IMR-90 (cell line): ENCODE results near the gene PRDM10. TPM values are rescaled to one million over a fixed set of nuclear protein-coding genes. Genes with fewer than 3 reads are reported as not detected.

ENCODE experiments used
- ATAC-seq: fragments of 200-7000 bp; cut with Tn5 transposase; 2 replicates; pipeline ENCODE4 v1.9.1; 2020; ENCODE audit warnings: low read depth, mild to moderate bottlenecking, moderate library complexity
- BruUV-seq: library from RNA; stranded (reverse); fragments of 400-500 nt; replicated peaks from 2 replicates; lab custom pipeline; 2021; lab: Mats Ljungman, UMichigan
- CTCF ChIA-PET: fragments of 300-600 bp; formaldehyde crosslinking; extraction: SDS; loops from one replicate; lab custom pipeline; 2021; ENCODE audit warnings: antibody characterized with exemption; lab: Yijun Ruan, JAX
- POLR2A ChIA-PET: fragments of 300-600 bp; sonication (Branson Sonifier 250); formaldehyde crosslinking; loops from one replicate; lab custom pipeline; 2022; ENCODE audit warnings: antibody characterized with exemption; ENCODE audit not compliant: unreplicated experiment; lab: Charles Lee
- DNase-seq: peaks from one replicate; pipeline ENCODE4 v3.0.0; 2013
- H2AFZ ChIP-seq: replicated peaks from 2 replicates; pipeline ENCODE3; 2013; ENCODE audit warnings: low read length, mild to moderate bottlenecking; ENCODE audit not compliant: poor library complexity
- H2AK5ac ChIP-seq: 2 replicates; pipeline ENCODE4 v1.6.1; 2013; ENCODE audit warnings: low read depth, low read length, inconsistent platforms
- H2AK9ac ChIP-seq: replicated peaks from 2 replicates; pipeline ENCODE3; 2013; ENCODE audit warnings: mild to moderate bottlenecking, low read depth, low read length, moderate library complexity; ENCODE audit not compliant: poor library complexity
- H2BK120ac ChIP-seq: 2 replicates; pipeline ENCODE4 v1.6.1; 2013; ENCODE audit warnings: low read depth, low read length, inconsistent platforms
- H2BK15ac ChIP-seq: 3 replicates; pipeline ENCODE4 v1.6.1; 2013; ENCODE audit warnings: low read depth, low read length, inconsistent platforms
- H2BK20ac ChIP-seq: 2 replicates; pipeline ENCODE4 v1.6.1; 2013; ENCODE audit warnings: low read depth, mild to moderate bottlenecking, inconsistent platforms, low read length, moderate library complexity
- H2BK5ac ChIP-seq: 2 replicates; pipeline ENCODE4 v1.6.1; 2013; ENCODE audit warnings: mild to moderate bottlenecking, low read depth, low read length, inconsistent platforms; ENCODE audit not compliant: poor library complexity, severe bottlenecking
- H3K14ac ChIP-seq: replicated peaks from 2 replicates; pipeline ENCODE4 v1.6.1; 2013; ENCODE audit warnings: low read depth, low read length, inconsistent platforms
- H3K18ac ChIP-seq: 2 replicates; pipeline ENCODE4 v1.6.1; 2013; ENCODE audit warnings: low read depth, low read length, control low read depth
- H3K23ac ChIP-seq: 2 replicates; pipeline ENCODE4 v1.6.1; 2013; ENCODE audit warnings: low read depth, low read length, inconsistent platforms
- H3K27ac ChIP-seq: 2 replicates; pipeline ENCODE4 v1.5.1; 2013; ENCODE audit warnings: mild to moderate bottlenecking, control low read depth, low read length; ENCODE audit not compliant: insufficient read depth
- H3K27me3 ChIP-seq: 2 replicates; pipeline ENCODE4 v1.6.1; 2013; ENCODE audit warnings: low read length; ENCODE audit not compliant: control insufficient read depth, insufficient read depth
- H3K36me3 ChIP-seq: 2 replicates; pipeline ENCODE4 v1.6.1; 2013; ENCODE audit warnings: low read length, mixed read lengths; ENCODE audit not compliant: control insufficient read depth, insufficient read depth
- H3K4ac ChIP-seq: 2 replicates; pipeline ENCODE4 v1.6.1; 2013; ENCODE audit warnings: low read depth, low read length, inconsistent platforms
- H3K4me1 ChIP-seq: 2 replicates; pipeline ENCODE4 v1.6.1; 2013; ENCODE audit warnings: low read length, mixed read lengths; ENCODE audit not compliant: control insufficient read depth, insufficient read depth
- H3K4me2 ChIP-seq: 2 replicates; pipeline ENCODE4 v1.6.1; 2013; ENCODE audit warnings: low read depth, mild to moderate bottlenecking, control low read depth, low read length, moderate library complexity
- H3K4me3 ChIP-seq: 2 replicates; pipeline ENCODE4 v1.5.1; 2013; ENCODE audit warnings: low read depth, mild to moderate bottlenecking, control low read depth, low read length, moderate library complexity; ENCODE audit not compliant: insufficient read depth
- H3K56ac ChIP-seq: 2 replicates; pipeline ENCODE4 v1.6.1; 2013; ENCODE audit warnings: low read length, inconsistent platforms; ENCODE audit not compliant: insufficient read depth; ENCODE audit errors: extremely low read depth
- H3K79me1 ChIP-seq, 2 experiments: 2 replicates each; pipeline ENCODE4 v1.6.1; 2013; ENCODE audit warnings: low read length in 2 of 2, inconsistent platforms in 1 of 2, low read depth in 1 of 2
- H3K9ac ChIP-seq: 2 replicates; pipeline ENCODE4 v1.6.1; 2013; ENCODE audit warnings: low read depth, low read length, control low read depth
- H3K9me1 ChIP-seq: 2 replicates; pipeline ENCODE4 v1.6.1; 2013; ENCODE audit warnings: low read length, inconsistent platforms; ENCODE audit not compliant: insufficient read depth
- H3K9me3 ChIP-seq: 2 replicates; pipeline ENCODE4 v1.6.1; 2013; ENCODE audit warnings: low read length; ENCODE audit not compliant: control insufficient read depth, insufficient read depth
- H4K20me1 ChIP-seq: 2 replicates; pipeline ENCODE4 v1.6.1; 2013; ENCODE audit warnings: low read length, inconsistent platforms; ENCODE audit not compliant: insufficient read depth
- H4K5ac ChIP-seq: 2 replicates; pipeline ENCODE4 v1.6.1; 2013; ENCODE audit warnings: mild to moderate bottlenecking, low read depth, low read length, control low read depth
- H4K8ac ChIP-seq, 2 experiments: 2 replicates each; pipeline ENCODE4 v1.6.1; 2013; ENCODE audit warnings: low read depth in 2 of 2, low read length in 2 of 2, control low read depth in 1 of 2, inconsistent platforms in 1 of 2
- H4K91ac ChIP-seq: 2 replicates; pipeline ENCODE4 v1.6.1; 2013; ENCODE audit warnings: low read depth, low read length, inconsistent platforms; ENCODE audit not compliant: insufficient read depth
- BHLHE40 ChIP-seq: fragments of 150-350 bp; IDR thresholded peaks from 2 replicates; pipeline ENCODE4 v1.6.1; 2016; ENCODE audit warnings: mild to moderate bottlenecking, low read depth, low read length
- CEBPB ChIP-seq: IDR thresholded peaks from 2 replicates; pipeline ENCODE4 v1.6.1; 2012; ENCODE audit warnings: low read depth, low read length, improper control_type of control experiment
- CHD1 ChIP-seq: IDR thresholded peaks from 2 replicates; pipeline ENCODE4 v1.6.1; 2012; ENCODE audit warnings: low read depth, low read length, improper control_type of control experiment
- CTCF ChIP-seq: conservative IDR thresholded peaks from 2 replicates; pipeline ENCODE4 v1.5.1; 2012; ENCODE audit warnings: mild to moderate bottlenecking, low read depth, low read length, improper control_type of control experiment
- ELK1 ChIP-seq: fragments of 150-350 bp; IDR thresholded peaks from 2 replicates; pipeline ENCODE4 v1.6.1; 2016; ENCODE audit warnings: low read depth, mild to moderate bottlenecking, low read length, moderate library complexity, borderline replicate concordance
- FOS ChIP-seq: fragments of 150-350 bp; IDR thresholded peaks from 2 replicates; pipeline ENCODE4 v1.6.1; 2016; ENCODE audit warnings: low read depth, low read length
- MAFK ChIP-seq: IDR thresholded peaks from 2 replicates; pipeline ENCODE4 v1.6.1; 2012; ENCODE audit warnings: low read depth, low read length, improper control_type of control experiment
- MAZ ChIP-seq: IDR thresholded peaks from 2 replicates; pipeline ENCODE4 v1.6.1; 2012; ENCODE audit warnings: low read depth, mild to moderate bottlenecking, low read length, improper control_type of control experiment, moderate library complexity, borderline replicate concordance
- MXI1 ChIP-seq: IDR thresholded peaks from 2 replicates; pipeline ENCODE4 v1.6.1; 2012; ENCODE audit warnings: low read depth, mild to moderate bottlenecking, low read length, moderate library complexity, borderline replicate concordance
- NFE2L2 ChIP-seq: fragments of 150-350 bp; IDR thresholded peaks from 2 replicates; pipeline ENCODE4 v1.6.1; 2016; ENCODE audit warnings: low read depth, mild to moderate bottlenecking, low read length
- POLR2A ChIP-seq: IDR thresholded peaks from 2 replicates; pipeline ENCODE4 v1.6.1; 2012; ENCODE audit warnings: mild to moderate bottlenecking, low read depth, low read length
- RAD21 ChIP-seq: IDR thresholded peaks from 2 replicates; pipeline ENCODE4 v1.6.1; 2012; ENCODE audit warnings: low read length, improper control_type of control experiment
- RCOR1 ChIP-seq: IDR thresholded peaks from 2 replicates; pipeline ENCODE4 v1.6.1; 2012; ENCODE audit warnings: mild to moderate bottlenecking, low read length, improper control_type of control experiment; ENCODE audit not compliant: insufficient replicate concordance
- RFX5 ChIP-seq: IDR thresholded peaks from 2 replicates; pipeline ENCODE4 v1.8.0; 2012; ENCODE audit warnings: low read depth, mild to moderate bottlenecking, low read length, moderate library complexity
- SMC3 ChIP-seq: fragments of 150-350 bp; IDR thresholded peaks from 2 replicates; pipeline ENCODE4 v1.6.1; 2016; ENCODE audit warnings: low read depth, mild to moderate bottlenecking, antibody characterized with exemption, low read length, moderate library complexity
- WGBS, 2 experiments: methylation state at CpG; one replicate each; pipeline versions ENCODE4 v1.1.5 to v1.1.7; 2013; ENCODE audit warnings: missing lambda C conversion rate in 2 of 2; ENCODE audit not compliant: insufficient read length in 1 of 2; ENCODE audit errors: extremely low coverage in 2 of 2; 5-methylcytosine and 5-hydroxymethylcytosine counted together
- dilution Hi-C: fragments of 300-500 bp; cut with HindIII; formaldehyde crosslinking; loops from one replicate; pipeline ENCODE4 v1.14.3; 2018; ENCODE audit warnings: low sequenced_read_pairs; ENCODE audit not compliant: unreplicated experiment
- in situ Hi-C: fragments of 300-500 bp; cut with MboI; formaldehyde crosslinking; loops from 3 replicates; pipeline ENCODE4 v1.14.3; 2019; ENCODE audit warnings: low sequenced_read_pairs, inconsistent platforms, mixed read lengths
- intact Hi-C: fragments of 100-400 bp; cut with micrococcal nuclease; formaldehyde crosslinking; loops from 2 replicates; pipeline ENCODE4 v1.10.0; 2022
- polyA plus RNA-seq, 3 experiments: library from polyadenylated mRNA; depleted of rRNA; stranded (reverse); fragments of >200 nt; gene quantifications; 2 replicates each; pipeline ENCODE4 v1.2.3, GENCODE V29; 2012; ENCODE audit warnings: low replicate concordance in 1 of 3
- total RNA-seq: library from RNA; depleted of rRNA; stranded (reverse); fragments of >200 nt; gene quantifications from 2 replicates; pipeline ENCODE4 v1.2.3, GENCODE V29; 2012
- TF ChIP-seq, protein P1 (sequence below): fragments of 150-350 bp; IDR thresholded peaks from 2 replicates; pipeline ENCODE4 v1.6.1; 2017; ENCODE audit warnings: mild to moderate bottlenecking, antibody characterized with exemption, low read length, low read depth

Gene PRDM10
- total and polyA plus RNA-seq, 2 of the 4 experiments (the other 2 are of a cell fraction), result 3.1 to 6.5 TPM

DNA sequence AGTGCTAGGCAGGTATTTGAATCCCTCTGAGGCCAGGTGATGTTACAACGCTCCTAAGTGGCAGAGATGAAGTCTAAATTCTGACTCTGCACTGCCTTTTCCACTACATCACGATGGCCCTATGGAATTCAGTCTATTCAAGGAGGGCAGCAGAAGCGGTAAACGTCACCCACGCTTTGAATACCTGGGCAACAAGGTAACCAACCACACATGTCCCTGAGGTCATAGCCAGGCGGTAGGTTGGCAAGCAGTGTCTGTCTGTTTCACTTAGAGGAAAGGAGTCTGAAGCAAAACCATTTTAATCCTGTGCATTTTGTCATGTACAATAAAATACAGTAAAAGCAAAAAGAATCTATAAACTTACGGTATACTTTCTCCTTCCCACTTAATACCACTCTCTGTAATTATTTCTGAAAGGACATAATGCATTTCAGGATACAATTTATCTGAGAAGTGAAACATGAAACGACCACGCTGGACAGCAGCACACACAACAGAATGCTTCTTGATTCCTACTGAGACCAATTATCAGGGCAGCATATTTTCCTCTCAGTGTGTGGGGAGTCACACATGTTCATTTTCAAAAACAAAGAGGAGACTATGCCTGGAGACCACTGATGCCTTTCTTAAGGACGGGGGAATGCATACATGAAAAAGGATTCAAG lies 51.3 kb downstream of the PRDM10 start:
- Histone ChIP-seq H3K4me2 (no peak overlapping the region), H3K79me1 (no peaks in the 10 kb centered on the region), H4K5ac (no peak overlapping the region), H2BK20ac (no peak overlapping the region), H3K14ac (no peak overlapping the region), H3K4me3 (no peak overlapping the region), H2BK15ac (no peak overlapping the region), H3K9me1 (peaks cover 6% of the 10 kb centered on the region; the same call in 1 of the 2 replicates), H4K20me1 (peaks cover 8% of the 10 kb centered on the region; the same call in 1 of the 2 replicates), H3K4me1 (no peaks in the 10 kb centered on the region; the same call in 1 of the 2 replicates), H3K27me3 (no peaks in the 10 kb centered on the region), H2BK120ac (no peak overlapping the region), H4K8ac (no peak overlapping the region), H3K23ac (no peak overlapping the region), H3K36me3 (peaks cover 10% of the 10 kb centered on the region), H3K27ac (no peak overlapping the region), H3K4ac (no peak overlapping the region), H2BK5ac (no peak overlapping the region), H2AK9ac (no peak overlapping the region), H2AK5ac (no peak overlapping the region), H2AFZ (no peak overlapping the region), H3K18ac (no peak overlapping the region), H3K9me3 (no peaks in the 10 kb centered on the region), H3K56ac (no peak overlapping the region), H3K9ac (no peak overlapping the region), H4K91ac (no peak overlapping the region)
- TF ChIP-seq RAD21, result no peak
- no peak for TF ChIP-seq NFE2L2
- no peak for TF ChIP-seq SMC3
- TF ChIP-seq BHLHE40, result no peak
- TF ChIP-seq, protein P1, sequence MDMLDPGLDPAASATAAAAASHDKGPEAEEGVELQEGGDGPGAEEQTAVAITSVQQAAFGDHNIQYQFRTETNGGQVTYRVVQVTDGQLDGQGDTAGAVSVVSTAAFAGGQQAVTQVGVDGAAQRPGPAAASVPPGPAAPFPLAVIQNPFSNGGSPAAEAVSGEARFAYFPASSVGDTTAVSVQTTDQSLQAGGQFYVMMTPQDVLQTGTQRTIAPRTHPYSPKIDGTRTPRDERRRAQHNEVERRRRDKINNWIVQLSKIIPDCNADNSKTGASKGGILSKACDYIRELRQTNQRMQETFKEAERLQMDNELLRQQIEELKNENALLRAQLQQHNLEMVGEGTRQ, result no peak
- no peak for TF ChIP-seq FOS
- TF ChIP-seq POLR2A, result no peak
- no peak for TF ChIP-seq CHD1
- TF ChIP-seq ELK1, result no peak
- TF ChIP-seq MAFK, result no peak
- no peak for TF ChIP-seq CTCF
- no peak for TF ChIP-seq RCOR1
- TF ChIP-seq MAZ, result no peak
- TF ChIP-seq CEBPB, result no peak
- no peak for TF ChIP-seq MXI1
- TF ChIP-seq RFX5, result no peak
- BruUV-seq, result no TSS peak
- in situ Hi-C loops (no loop called here), intact Hi-C loops (no loop called here), dilution Hi-C loops (no loop called here)
- no peak for DNase-seq
- whole genome bisulfite sequencing, 2 experiments, result 87% methylated on average over 3 of the region's 10 CpGs; no CpG with 5 or more reads in 1 of the 2 experiments
- CTCF ChIA-PET, result interaction anchor here (1.0 kb wide), 1 partner anchor 179 kb away, joined by 3 read pairs; no protein-coding TSS in a partner anchor
- POLR2A ChIA-PET, result no interaction called here
- no peak for ATAC-seq
